Stimulated activated CD4-positive, alpha-beta T cell treated with anti-CD3 and anti-CD28 coated beads, Interleukin-2, amount 100 ng/mL, for 48 hours (primary cell): ENCODE measurements around the gene WFDC2.

Source experiments
- DNase-seq, 2 donors: peaks; one replicate each; pipeline ENCODE4 v3.0.0-alpha.2; 2020

Gene WFDC2

GRCh38 chr20:45501600-45501999, 32.0 kb downstream of the WFDC2 start:
- DNase-seq, result no peak

DNA sequence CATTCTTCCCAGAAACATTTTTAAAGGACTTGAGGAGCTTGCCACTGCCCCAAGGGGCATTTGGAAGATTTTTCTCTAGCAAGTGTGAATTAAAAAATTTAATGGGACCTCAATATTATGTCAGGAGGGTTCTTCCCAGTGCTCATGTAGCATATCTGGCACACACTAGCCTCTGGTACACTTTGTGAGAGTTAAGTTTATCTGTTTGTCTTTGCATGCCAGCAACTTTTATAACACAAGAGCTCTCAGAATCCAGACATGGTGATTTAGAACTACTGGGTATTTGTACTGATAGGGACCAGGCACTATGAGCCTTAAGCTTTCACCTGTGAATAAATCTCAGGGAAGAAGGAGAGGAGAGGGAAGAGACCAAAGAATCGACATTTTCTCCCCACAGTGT, 33.0 kb downstream of the WFDC2 start:
- no peak for DNase-seq

GRCh38 chr20:45503403-45503802, 33.9 kb downstream of the WFDC2 start:
- no peak for DNase-seq

DNA sequence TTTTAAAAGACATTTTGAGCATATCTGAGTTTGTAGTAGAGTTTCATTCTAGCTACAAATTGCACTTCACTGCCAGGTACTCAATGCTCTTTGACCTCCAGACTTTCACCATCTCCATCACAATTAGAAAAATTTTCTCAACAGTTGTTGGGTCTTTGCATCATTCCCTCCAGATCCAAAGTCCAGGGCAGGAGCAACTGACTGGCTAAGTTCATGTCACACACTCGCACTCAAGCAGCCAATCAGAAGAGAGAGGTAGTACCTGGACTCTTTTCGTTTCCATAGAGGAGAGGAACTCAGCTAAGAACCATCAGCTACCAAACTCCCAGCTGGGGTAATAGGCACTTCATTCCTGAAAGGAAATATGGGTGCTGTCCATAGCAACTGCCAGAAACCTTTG, 36.8 kb downstream of the WFDC2 start:
- no peak for DNase-seq

- DNase-seq, result no peak
Measured at GRCh38 chr20:45507011-45507820, 37.7 kb downstream of the WFDC2 start.

GRCh38 chr20:45508068-45508886, 38.7 kb downstream of the WFDC2 start:
- DNase-seq, result no peak

GRCh38 chr20:45509091-45509490, 39.5 kb downstream of the WFDC2 start:
- no peak for DNase-seq

- DNase-seq, result no peak
Measured at GRCh38 chr20:45510242-45510862, 40.8 kb downstream of the WFDC2 start.

DNA sequence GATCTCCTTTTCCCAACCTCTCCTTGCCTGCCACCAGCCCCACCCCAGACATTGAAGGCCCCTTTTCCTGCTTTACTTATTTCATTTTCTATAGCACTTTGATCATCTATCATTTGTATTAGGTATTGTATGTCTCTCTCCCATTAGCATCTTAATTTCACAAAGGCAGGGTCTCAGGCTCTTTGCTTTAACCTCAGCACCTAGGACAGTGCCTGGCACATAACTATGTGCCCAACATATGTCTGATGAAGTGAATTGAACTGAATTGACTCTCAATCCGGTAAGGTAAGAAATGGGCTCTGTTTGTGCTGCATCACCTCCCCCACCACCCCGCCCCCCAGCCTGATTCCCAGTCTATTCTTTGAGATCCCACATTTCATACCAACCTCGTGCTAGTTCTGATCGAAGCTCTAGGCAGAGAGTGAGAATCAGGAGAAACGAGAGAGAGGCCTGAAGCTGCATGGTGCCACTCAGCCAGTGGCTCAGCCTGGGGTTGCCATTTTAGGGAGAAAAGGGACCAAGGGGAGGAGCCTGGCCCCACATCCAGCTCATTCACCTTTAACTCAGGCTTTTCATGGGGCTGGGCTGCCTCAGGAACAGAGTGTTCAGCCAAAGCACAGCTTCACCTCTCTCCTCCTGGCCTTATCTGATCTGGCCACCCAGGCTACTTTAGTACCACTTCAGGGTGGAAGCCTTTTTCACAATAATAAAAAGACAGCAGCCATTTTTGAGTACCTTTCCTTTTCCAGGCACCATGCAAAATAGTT, 45.8 kb downstream of the WFDC2 start, which contains the start of gene SPINT3:
Gene SPINT3 (minus strand): TSS at position 476 of the 767 bp plus-strand sequence. CDS start 14 bp downstream, at position 462.
- no peak for DNase-seq

GRCh38 chr20:45518282-45518681, 48.7 kb downstream of the WFDC2 start:
- no peak for DNase-seq

GRCh38 chr20:45523821-45524220, 54.3 kb downstream of the WFDC2 start:
- DNase-seq, result no peak

- DNase-seq, result no peak
Measured at GRCh38 chr20:45527294-45527693, 57.7 kb downstream of the WFDC2 start.
